ENCODE data around the gene DNAH2.

- TF ChIP-seq CTCF (IDR thresholded peaks at IDR 0.05; ENCODE audit: low read length) (no peak), EZH2 (optimal IDR thresholded peaks at IDR 0.05; ENCODE audit: low read depth, low read length) (no peak)
Measured at GRCh38 chr17:7846063-7846735, 128.7 kb downstream of the DNAH2 start.

All from MM.1S (cell line).